GM10266 (cell line): ENCODE results near the gene SP4.

Experiments
- DNase-seq: peaks from one replicate; pipeline ENCODE4 v3.0.0; 2012; ENCODE audit errors: extremely low spot score
- TF ChIP-seq, protein P1 (sequence below): IDR thresholded peaks from 2 replicates; pipeline ENCODE4 v1.5.1; 2012; ENCODE audit warnings: mild to moderate bottlenecking, low read depth; ENCODE audit not compliant: control insufficient read depth, insufficient read depth; ENCODE audit errors: missing control alignments

The SP4 gene

DNA sequence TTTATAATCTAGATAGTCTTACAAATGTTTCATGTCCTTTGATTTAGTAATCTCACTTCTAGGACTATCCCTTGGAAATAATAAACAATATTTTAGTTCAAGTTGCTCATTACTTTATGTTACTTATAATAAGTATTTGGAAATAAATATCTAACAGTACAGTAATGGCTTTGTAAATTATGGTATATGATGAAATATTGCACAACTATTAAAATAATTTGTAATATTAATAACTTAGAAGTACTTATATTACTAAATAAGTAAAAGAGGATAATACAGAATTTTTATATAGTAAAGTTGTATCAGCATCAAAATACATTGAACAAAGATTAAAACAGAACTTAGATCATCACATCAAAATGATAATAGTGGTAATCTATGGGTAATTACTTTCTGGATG, 41.1 kb downstream of the SP4 start:
- TF ChIP-seq, protein P1, sequence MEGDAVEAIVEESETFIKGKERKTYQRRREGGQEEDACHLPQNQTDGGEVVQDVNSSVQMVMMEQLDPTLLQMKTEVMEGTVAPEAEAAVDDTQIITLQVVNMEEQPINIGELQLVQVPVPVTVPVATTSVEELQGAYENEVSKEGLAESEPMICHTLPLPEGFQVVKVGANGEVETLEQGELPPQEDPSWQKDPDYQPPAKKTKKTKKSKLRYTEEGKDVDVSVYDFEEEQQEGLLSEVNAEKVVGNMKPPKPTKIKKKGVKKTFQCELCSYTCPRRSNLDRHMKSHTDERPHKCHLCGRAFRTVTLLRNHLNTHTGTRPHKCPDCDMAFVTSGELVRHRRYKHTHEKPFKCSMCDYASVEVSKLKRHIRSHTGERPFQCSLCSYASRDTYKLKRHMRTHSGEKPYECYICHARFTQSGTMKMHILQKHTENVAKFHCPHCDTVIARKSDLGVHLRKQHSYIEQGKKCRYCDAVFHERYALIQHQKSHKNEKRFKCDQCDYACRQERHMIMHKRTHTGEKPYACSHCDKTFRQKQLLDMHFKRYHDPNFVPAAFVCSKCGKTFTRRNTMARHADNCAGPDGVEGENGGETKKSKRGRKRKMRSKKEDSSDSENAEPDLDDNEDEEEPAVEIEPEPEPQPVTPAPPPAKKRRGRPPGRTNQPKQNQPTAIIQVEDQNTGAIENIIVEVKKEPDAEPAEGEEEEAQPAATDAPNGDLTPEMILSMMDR: no peak

DNA sequence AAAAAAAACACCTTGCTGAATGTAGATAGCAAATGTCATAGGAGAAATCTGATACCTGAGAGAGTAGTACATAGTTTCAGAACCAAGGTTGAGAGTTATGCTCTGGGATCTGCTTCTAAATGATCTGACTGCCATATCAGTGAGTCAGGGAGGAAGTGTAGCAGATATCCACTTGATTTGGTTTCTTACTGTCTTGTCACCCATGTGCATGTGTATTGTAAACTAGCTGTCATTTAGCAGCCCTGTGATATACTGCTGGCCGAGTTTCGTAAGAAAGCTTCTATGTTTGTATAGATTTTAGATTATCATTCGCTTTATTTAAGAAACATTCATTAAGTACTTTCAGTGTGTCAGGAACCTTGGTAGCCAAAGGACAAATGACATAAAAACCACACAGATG, 42.0 kb downstream of the SP4 start:
- DNase-seq: no peak
- TF ChIP-seq, protein P1: no peak

More for the DNA sequence above, 41.1 kb downstream of the SP4 start:
- no peak for DNase-seq

DNA sequence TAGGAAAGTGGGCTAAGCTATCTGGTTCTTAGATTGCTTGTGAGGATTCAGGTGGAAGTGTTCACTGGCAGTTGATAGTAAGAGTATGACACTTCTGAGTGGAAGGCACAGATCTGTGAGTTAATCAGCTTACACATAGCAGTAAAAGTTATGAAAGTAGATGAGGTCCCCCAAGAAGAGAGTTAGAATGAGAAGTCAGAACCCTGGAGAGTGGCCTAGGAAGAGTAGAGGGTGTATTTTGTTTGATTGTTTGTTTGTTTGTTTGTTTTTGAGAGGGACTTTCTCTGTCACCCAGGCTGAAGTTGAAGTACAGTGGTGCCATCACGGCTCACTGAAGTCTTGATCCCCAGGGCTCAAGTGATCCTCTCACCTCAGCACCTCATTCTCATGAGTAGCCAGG, 44.1 kb downstream of the SP4 start:
- no peak for DNase-seq
- TF ChIP-seq, protein P1: no peak

DNA sequence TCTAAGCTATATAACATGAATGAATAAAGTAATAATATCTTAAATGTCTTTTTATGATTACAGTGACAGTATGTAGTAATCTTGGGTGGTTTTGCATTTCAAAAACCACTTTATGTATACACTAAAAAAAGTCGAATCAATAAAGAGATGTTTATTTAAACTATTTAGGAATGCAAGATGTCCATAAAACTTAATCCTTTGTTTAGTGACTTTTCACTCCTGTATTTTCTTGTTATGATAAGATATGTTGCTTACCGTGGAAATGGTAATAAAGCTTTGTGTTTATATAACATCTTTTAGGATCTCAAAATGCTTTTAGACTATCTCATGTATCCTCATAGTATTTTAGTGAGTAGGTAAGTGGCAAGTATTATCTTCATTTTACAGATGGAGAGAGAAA, 48.5 kb downstream of the SP4 start:
- no peak for DNase-seq

DNA sequence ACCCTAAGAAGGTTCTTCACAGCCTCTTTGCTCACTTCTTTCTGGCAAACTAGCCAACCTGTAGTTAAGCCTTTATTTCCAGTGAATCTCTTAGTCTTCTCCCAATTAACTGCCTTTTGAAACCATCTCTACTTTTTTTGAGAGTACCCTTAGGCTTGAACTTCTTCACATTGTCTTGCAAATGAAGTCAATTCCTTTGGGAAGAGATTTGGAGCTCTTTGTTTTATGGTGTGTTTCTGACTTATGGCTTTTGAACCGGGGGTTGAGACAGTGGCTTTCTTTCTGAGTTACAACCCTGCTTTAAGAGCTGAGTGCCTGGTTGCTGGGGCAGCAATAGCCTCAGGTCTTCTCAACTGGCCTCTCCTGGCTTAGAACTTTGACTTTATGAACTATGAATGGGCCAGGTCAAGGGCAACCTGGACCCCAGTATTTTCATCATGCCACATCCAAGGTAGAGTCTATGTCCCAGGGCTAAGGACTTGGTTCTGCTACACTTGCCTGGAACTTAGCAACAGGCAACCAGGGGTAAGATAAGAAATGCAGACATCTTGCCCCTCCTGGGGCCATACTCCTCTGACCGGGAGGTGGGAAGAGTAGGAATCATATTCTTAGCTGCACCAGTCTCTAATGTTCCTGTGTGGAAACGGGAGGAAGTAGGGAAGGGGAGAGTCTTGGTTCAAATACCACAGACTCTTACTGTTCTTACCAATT, 53.0 kb downstream of the SP4 start:
- TF ChIP-seq, protein P1: no peak
- DNase-seq: no peak

More for the DNA sequence above, 48.5 kb downstream of the SP4 start:
- TF ChIP-seq, protein P1: no peak

DNA sequence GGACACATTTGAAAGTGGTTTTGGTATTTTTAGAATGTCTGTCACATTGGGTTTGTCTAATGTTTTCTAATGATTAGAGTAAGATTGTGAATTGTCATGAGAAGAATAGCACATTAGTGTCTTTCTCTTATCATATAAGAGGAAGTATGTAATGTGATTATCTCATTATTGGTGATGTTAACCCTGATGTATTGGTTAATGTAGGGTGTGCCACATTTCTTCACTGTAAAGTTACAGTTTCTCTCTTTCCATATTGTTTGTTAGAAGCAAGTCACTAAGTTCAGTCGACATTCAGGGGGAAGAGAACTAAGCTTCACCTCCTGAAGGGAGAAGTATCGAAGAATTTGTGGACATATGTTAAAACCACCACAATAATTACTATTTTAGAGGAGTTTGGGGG, 58.6 kb downstream of the SP4 start:
- TF ChIP-seq, protein P1: no peak
- DNase-seq: no peak

DNA sequence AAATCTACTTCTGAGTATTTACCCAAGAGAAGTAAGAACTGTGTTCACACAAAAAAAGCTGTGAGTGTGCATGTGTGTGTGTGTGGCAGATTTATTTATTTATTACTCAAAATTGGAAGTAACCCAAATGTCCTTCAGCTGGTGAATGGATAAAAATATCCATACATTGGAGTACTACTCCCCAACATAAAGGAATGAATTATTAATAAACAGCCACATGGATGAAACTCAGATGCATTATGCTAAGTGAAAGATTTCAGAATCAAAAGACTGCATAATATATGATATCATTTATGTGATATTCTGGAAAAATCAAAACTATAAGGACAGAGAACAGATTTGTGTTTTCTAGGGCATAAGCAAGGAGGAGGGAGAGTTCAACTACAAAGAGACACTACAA, 67.8 kb downstream of the SP4 start:
- DNase-seq: no peak
- TF ChIP-seq, protein P1: no peak
